NCI-H1694 (cell line): ENCODE data around the gene TPH1.

ENCODE experiments used
- DNase-seq: peaks from one replicate; lab custom pipeline; 2025; lab: John Stamatoyannopoulos, UW

TPH1 gene

GRCh38 chr11:18046116-18046777 lies at the start of gene TPH1:
Gene TPH1 (minus strand): TSS chr11:18046269. CDS start chr11:18040762, 5,507 bp downstream.
- DNase-seq = no peak

GRCh38 chr11:18093959-18094358 lies 47.9 kb upstream of the TPH1 start:
- DNase-seq = no peak

- DNase-seq = no peak
Observed at GRCh38 chr11:18091731-18092130, 45.7 kb upstream of the TPH1 start.

- DNase-seq = no peak
Observed at GRCh38 chr11:18088966-18089365, 42.9 kb upstream of the TPH1 start.

GRCh38 chr11:18088366-18088765 lies 42.3 kb upstream of the TPH1 start:
- DNase-seq = no peak

GRCh38 chr11:18081551-18081950 lies 35.5 kb upstream of the TPH1 start:
- DNase-seq = no peak

GRCh38 chr11:18080451-18080850 lies 34.4 kb upstream of the TPH1 start:
- DNase-seq = no peak

GRCh38 chr11:18078909-18079308 lies 32.8 kb upstream of the TPH1 start:
- no peak for DNase-seq

GRCh38 chr11:18075444-18075843 lies 29.4 kb upstream of the TPH1 start:
- DNase-seq = no peak

- DNase-seq = no peak
Observed at GRCh38 chr11:18071098-18071705, 25.1 kb upstream of the TPH1 start.

GRCh38 chr11:18067372-18067771 lies 21.3 kb upstream of the TPH1 start:
- DNase-seq = no peak

GRCh38 chr11:18066626-18067025 lies 20.6 kb upstream of the TPH1 start:
- no peak for DNase-seq

GRCh38 chr11:18065572-18065971 lies 19.5 kb upstream of the TPH1 start:
- DNase-seq = no peak

- no peak for DNase-seq
Observed at GRCh38 chr11:18064450-18065054, 18.5 kb upstream of the TPH1 start.

- no peak for DNase-seq
Observed at GRCh38 chr11:18063862-18064434, 17.9 kb upstream of the TPH1 start.

- no peak for DNase-seq
Observed at GRCh38 chr11:18063125-18063524, 17.1 kb upstream of the TPH1 start.

GRCh38 chr11:18061351-18061750 lies 15.3 kb upstream of the TPH1 start:
- DNase-seq = no peak

GRCh38 chr11:18056561-18057181 lies 10.6 kb upstream of the TPH1 start:
- no peak for DNase-seq

- no peak for DNase-seq
Observed at GRCh38 chr11:18054511-18055103, 8.5 kb upstream of the TPH1 start.

GRCh38 chr11:18050848-18051247 lies 4.8 kb upstream of the TPH1 start:
- no peak for DNase-seq

- no peak for DNase-seq
Observed at GRCh38 chr11:18036456-18036855, 9.6 kb downstream of the TPH1 start.

- DNase-seq = no peak
Observed at GRCh38 chr11:18027475-18027874, 18.6 kb downstream of the TPH1 start.
